Parathyroid adenoma (tissue), 2 donors: Measurements from ENCODE around the gene PPFIA2.

Source experiments
- H2AFZ ChIP-seq: fragments of 300-600 bp; sonication (generic); one replicate; pipeline ENCODE4 v1.7.0; 2017; ENCODE audit warnings: antibody characterized with exemption, mild to moderate bottlenecking
- H3K27ac ChIP-seq: fragments of 300-600 bp; sonication (generic); one replicate; pipeline ENCODE4 v1.7.0; 2017
- H3K27me3 ChIP-seq: fragments of 300-600 bp; sonication (generic); one replicate; pipeline ENCODE4 v1.7.0; 2017; ENCODE audit warnings: low read length; ENCODE audit not compliant: control insufficient read depth, insufficient read depth
- H3K36me3 ChIP-seq: fragments of 300-600 bp; sonication (generic); one replicate; pipeline ENCODE4 v1.7.0; 2017; ENCODE audit warnings: low read length; ENCODE audit not compliant: control insufficient read depth, insufficient read depth
- H3K4me1 ChIP-seq: fragments of 300-600 bp; sonication (generic); one replicate; pipeline ENCODE4 v1.7.0; 2017; ENCODE audit warnings: control low read depth
- H3K4me2 ChIP-seq: fragments of 300-600 bp; sonication (generic); one replicate; pipeline ENCODE4 v1.7.0; 2017; ENCODE audit warnings: low read length
- H3K4me3 ChIP-seq: fragments of 300-600 bp; sonication (generic); one replicate; pipeline ENCODE4 v1.7.0; 2017; ENCODE audit warnings: low read depth, low read length
- H3K79me2 ChIP-seq: fragments of 300-600 bp; sonication (generic); one replicate; pipeline ENCODE4 v1.7.0; 2017; ENCODE audit warnings: control low read depth
- H3K9ac ChIP-seq: fragments of 300-600 bp; sonication (generic); one replicate; pipeline ENCODE4 v1.7.0; 2017; ENCODE audit warnings: mild to moderate bottlenecking
- H3K9me3 ChIP-seq: fragments of 300-600 bp; sonication (generic); one replicate; pipeline ENCODE4 v1.7.0; 2017; ENCODE audit warnings: low read length; ENCODE audit not compliant: control insufficient read depth
- TF ChIP-seq, protein P1 (sequence below): fragments of 300-600 bp; sonication (generic); IDR thresholded peaks from one replicate; pipeline ENCODE4 v1.7.0; 2017; ENCODE audit warnings: antibody characterized with exemption, mild to moderate bottlenecking
- donor health status: primary hyperparathyroidism.

Gene PPFIA2

DNA sequence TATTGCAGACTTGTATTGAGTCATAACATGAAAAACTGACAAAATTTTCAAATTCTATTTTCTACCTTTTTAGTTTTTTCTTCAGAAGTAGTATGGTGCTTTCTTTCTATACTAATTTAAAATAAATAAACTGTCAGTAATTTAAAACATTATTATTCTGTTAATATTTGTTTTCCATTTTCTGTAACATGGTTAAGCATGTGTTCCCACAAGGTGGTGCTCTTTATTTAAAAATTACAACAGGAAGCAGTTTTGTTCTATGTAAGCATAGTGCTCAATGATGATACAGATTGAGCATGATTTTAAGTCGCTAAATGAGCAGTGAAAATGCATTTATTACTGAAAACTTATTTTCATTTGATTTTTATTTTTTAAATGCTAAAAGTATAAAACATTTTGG, 114.6 kb downstream of the PPFIA2 start:
- no peak overlapping the region for H2AFZ ChIP-seq
- TF ChIP-seq, protein P1, sequence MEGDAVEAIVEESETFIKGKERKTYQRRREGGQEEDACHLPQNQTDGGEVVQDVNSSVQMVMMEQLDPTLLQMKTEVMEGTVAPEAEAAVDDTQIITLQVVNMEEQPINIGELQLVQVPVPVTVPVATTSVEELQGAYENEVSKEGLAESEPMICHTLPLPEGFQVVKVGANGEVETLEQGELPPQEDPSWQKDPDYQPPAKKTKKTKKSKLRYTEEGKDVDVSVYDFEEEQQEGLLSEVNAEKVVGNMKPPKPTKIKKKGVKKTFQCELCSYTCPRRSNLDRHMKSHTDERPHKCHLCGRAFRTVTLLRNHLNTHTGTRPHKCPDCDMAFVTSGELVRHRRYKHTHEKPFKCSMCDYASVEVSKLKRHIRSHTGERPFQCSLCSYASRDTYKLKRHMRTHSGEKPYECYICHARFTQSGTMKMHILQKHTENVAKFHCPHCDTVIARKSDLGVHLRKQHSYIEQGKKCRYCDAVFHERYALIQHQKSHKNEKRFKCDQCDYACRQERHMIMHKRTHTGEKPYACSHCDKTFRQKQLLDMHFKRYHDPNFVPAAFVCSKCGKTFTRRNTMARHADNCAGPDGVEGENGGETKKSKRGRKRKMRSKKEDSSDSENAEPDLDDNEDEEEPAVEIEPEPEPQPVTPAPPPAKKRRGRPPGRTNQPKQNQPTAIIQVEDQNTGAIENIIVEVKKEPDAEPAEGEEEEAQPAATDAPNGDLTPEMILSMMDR = no peak
- H3K4me2 ChIP-seq = no peak overlapping the region
- no peak overlapping the region for H3K27ac ChIP-seq
- no peak overlapping the region for H3K4me3 ChIP-seq
- H3K9ac ChIP-seq = no peak overlapping the region
- H3K27me3 ChIP-seq = no peaks in the 10 kb centered on the region
- H3K79me2 ChIP-seq = no peaks in the 10 kb centered on the region
- H3K9me3 ChIP-seq = no peaks in the 10 kb centered on the region
- no peaks in the 10 kb centered on the region for H3K4me1 ChIP-seq
- H3K36me3 ChIP-seq = no peaks in the 10 kb centered on the region

DNA sequence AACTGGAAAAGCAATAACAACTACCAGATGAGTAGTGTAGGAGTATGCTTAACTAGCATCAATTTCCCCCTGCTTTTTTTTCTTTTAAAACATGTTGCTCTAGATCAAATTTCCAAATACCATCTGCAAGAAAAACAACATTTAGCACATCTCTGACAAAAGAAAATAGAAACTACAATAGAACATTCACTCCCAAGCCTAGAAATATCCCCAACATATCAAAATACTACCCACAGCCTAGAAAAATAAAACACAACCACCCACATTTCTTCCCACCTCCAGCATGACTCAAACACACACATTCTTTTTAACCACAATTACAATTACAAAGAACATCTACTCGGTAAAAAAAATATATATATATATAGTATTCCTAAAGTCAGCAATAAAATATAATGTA, 120.0 kb downstream of the PPFIA2 start:
- TF ChIP-seq, protein P1 = no peak
- no peak overlapping the region for H3K27ac ChIP-seq

GRCh38 chr12:81633127-81633526, 126.0 kb downstream of the PPFIA2 start:
- H3K27me3 ChIP-seq = no peaks in the 10 kb centered on the region
- no peak overlapping the region for H3K27ac ChIP-seq
- TF ChIP-seq, protein P1 = no peak
- H3K9me3 ChIP-seq = no peaks in the 10 kb centered on the region
- H3K4me1 ChIP-seq = no peaks in the 10 kb centered on the region
- H3K36me3 ChIP-seq = no peaks in the 10 kb centered on the region
- H3K4me3 ChIP-seq = no peak overlapping the region
- H3K4me2 ChIP-seq = no peak overlapping the region
- H3K79me2 ChIP-seq = no peaks in the 10 kb centered on the region
- no peak overlapping the region for H2AFZ ChIP-seq
- no peak overlapping the region for H3K9ac ChIP-seq

More for the DNA sequence above, 120.0 kb downstream of the PPFIA2 start:
- Histone ChIP-seq H3K27me3 (no peaks in the 10 kb centered on the region), H3K9me3 (no peaks in the 10 kb centered on the region), H3K36me3 (no peaks in the 10 kb centered on the region), H3K4me2 (no peak overlapping the region), H3K79me2 (no peaks in the 10 kb centered on the region), H3K4me1 (no peaks in the 10 kb centered on the region), H3K4me3 (no peak overlapping the region), H3K9ac (no peak overlapping the region), H2AFZ (no peak overlapping the region)

- TF ChIP-seq, protein P1 = peak; percentile 33
- Histone ChIP-seq H3K9me3 (no peaks in the 10 kb centered on the region), H3K36me3 (no peaks in the 10 kb centered on the region)
Observed at GRCh38 chr12:81627336-81628189, 131.6 kb downstream of the PPFIA2 start.

GRCh38 chr12:81626406-81626805, 132.7 kb downstream of the PPFIA2 start:
- Histone ChIP-seq H3K4me3 (no peak overlapping the region), H3K27ac (no peak overlapping the region), H3K4me1 (no peaks in the 10 kb centered on the region), H2AFZ (no peak overlapping the region), H3K79me2 (no peaks in the 10 kb centered on the region), H3K9ac (no peak overlapping the region), H3K4me2 (no peak overlapping the region), H3K27me3 (no peaks in the 10 kb centered on the region), H3K9me3 (no peaks in the 10 kb centered on the region), H3K36me3 (no peaks in the 10 kb centered on the region)
- TF ChIP-seq, protein P1 = no peak

More at GRCh38 chr12:81627336-81628189, 131.6 kb downstream of the PPFIA2 start:
- Histone ChIP-seq H3K4me1 (no peaks in the 10 kb centered on the region), H3K79me2 (no peaks in the 10 kb centered on the region), H3K4me3 (no peak overlapping the region), H3K9ac (no peak overlapping the region), H3K4me2 (no peak overlapping the region), H2AFZ (no peak overlapping the region), H3K27ac (no peak overlapping the region), H3K27me3 (no peaks in the 10 kb centered on the region)
